Measurements from ENCODE around the gene PAQR9.

- TF ChIP-seq, protein P1, sequence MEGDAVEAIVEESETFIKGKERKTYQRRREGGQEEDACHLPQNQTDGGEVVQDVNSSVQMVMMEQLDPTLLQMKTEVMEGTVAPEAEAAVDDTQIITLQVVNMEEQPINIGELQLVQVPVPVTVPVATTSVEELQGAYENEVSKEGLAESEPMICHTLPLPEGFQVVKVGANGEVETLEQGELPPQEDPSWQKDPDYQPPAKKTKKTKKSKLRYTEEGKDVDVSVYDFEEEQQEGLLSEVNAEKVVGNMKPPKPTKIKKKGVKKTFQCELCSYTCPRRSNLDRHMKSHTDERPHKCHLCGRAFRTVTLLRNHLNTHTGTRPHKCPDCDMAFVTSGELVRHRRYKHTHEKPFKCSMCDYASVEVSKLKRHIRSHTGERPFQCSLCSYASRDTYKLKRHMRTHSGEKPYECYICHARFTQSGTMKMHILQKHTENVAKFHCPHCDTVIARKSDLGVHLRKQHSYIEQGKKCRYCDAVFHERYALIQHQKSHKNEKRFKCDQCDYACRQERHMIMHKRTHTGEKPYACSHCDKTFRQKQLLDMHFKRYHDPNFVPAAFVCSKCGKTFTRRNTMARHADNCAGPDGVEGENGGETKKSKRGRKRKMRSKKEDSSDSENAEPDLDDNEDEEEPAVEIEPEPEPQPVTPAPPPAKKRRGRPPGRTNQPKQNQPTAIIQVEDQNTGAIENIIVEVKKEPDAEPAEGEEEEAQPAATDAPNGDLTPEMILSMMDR (conservative IDR thresholded peaks at IDR 0.05 in 1 of 2, IDR thresholded peaks at IDR 0.05 in 1 of 2; ENCODE audit: extremely low read depth in 1 of 2, insufficient read depth in 1 of 2, low read depth in 1 of 2, low read length in 2 of 2), result no peak
- no peak for TF ChIP-seq EZH2 (IDR thresholded peaks at IDR 0.05; ENCODE audit: borderline replicate concordance, low read length)
Measured at GRCh38 chr3:143000528-143000927, 37.1 kb upstream of the PAQR9 start.

Data from mammary epithelial cell (primary cell).